ENCODE measurements around the gene GALNT16.

The GALNT16 gene

GRCh38 chr14:69300601-69301221 lies 40.8 kb downstream of the GALNT16 start:
- no peak overlapping the region for H3K4me3 ChIP-seq (replicated peaks; ENCODE audit: insufficient read depth, low read length)
- no peak overlapping the region for H3K27ac ChIP-seq (replicated peaks)
- no peaks in the 10 kb centered on the region for H3K27me3 ChIP-seq (ENCODE audit: insufficient read depth, poor library complexity, severe bottlenecking)
- TF ChIP-seq REST (IDR thresholded peaks at IDR 0.05; ENCODE audit: insufficient replicate concordance, low read depth): no peak
- TF ChIP-seq SPI1 (IDR thresholded peaks at IDR 0.05; ENCODE audit: borderline replicate concordance, low read depth): no peak
- TF ChIP-seq POLR2AphosphoS5 (IDR thresholded peaks at IDR 0.05; ENCODE audit: low read depth): no peak
- no peak for TF ChIP-seq CTCF (IDR thresholded peaks at IDR 0.05; ENCODE audit: insufficient read depth, low read length)
- no peak for DNase-seq (ENCODE audit: low read depth in 1 of 2, low spot score in 1 of 2)

- no peak for DNase-seq (ENCODE audit: low read depth in 1 of 2, low spot score in 1 of 2)
- H3K27ac ChIP-seq (replicated peaks): no peak overlapping the region
- no peak overlapping the region for H3K4me3 ChIP-seq (replicated peaks; ENCODE audit: insufficient read depth, low read length)
- H3K27me3 ChIP-seq (ENCODE audit: insufficient read depth, poor library complexity, severe bottlenecking): no peaks in the 10 kb centered on the region
- TF ChIP-seq GABPA (IDR thresholded peaks at IDR 0.05; ENCODE audit: low read depth) (no peak), CTCF (IDR thresholded peaks at IDR 0.05; ENCODE audit: insufficient read depth, low read length) (no peak), SPI1 (IDR thresholded peaks at IDR 0.05; ENCODE audit: borderline replicate concordance, low read depth) (no peak), REST (IDR thresholded peaks at IDR 0.05; ENCODE audit: insufficient replicate concordance, low read depth) (no peak), POLR2AphosphoS5 (IDR thresholded peaks at IDR 0.05; ENCODE audit: low read depth) (no peak)
These were observed 43.1 kb downstream of the GALNT16 start for GRCh38 chr14:69303086-69303485.

GRCh38 chr14:69312608-69313007 lies 52.6 kb downstream of the GALNT16 start:
- DNase-seq (ENCODE audit: low read depth in 1 of 2, low spot score in 1 of 2): no peak
- H3K4me3 ChIP-seq (replicated peaks; ENCODE audit: insufficient read depth, low read length): no peak overlapping the region
- TF ChIP-seq GABPA (IDR thresholded peaks at IDR 0.05; ENCODE audit: low read depth): no peak
- no peak for TF ChIP-seq SPI1 (IDR thresholded peaks at IDR 0.05; ENCODE audit: borderline replicate concordance, low read depth)
- TF ChIP-seq REST (IDR thresholded peaks at IDR 0.05; ENCODE audit: insufficient replicate concordance, low read depth): no peak
- no peak for TF ChIP-seq POLR2AphosphoS5 (IDR thresholded peaks at IDR 0.05; ENCODE audit: low read depth)
- TF ChIP-seq CTCF (IDR thresholded peaks at IDR 0.05; ENCODE audit: insufficient read depth, low read length): no peak
- no peaks in the 10 kb centered on the region for H3K27me3 ChIP-seq (ENCODE audit: insufficient read depth, poor library complexity, severe bottlenecking)
- no peak overlapping the region for H3K27ac ChIP-seq (replicated peaks)
